KOPT-K1 (cell line): ENCODE results near the gene DGAT2.

Source experiments
- H3K27ac ChIP-seq: fragments of 200-600 bp; sonication (generic); 2 replicates; pipeline ENCODE4 v1.5.1; 2016; ENCODE audit warnings: antibody characterized with exemption, mild to moderate bottlenecking, low read depth, low read length; ENCODE audit not compliant: poor library complexity, severe bottlenecking
- H3K36me3 ChIP-seq: fragments of 200-600 bp; sonication (generic); 2 replicates; pipeline ENCODE4 v1.5.1; 2017; ENCODE audit warnings: antibody characterized with exemption, mild to moderate bottlenecking, low read length, moderate library complexity; ENCODE audit not compliant: insufficient read depth
- H3K9me3 ChIP-seq: fragments of 200-600 bp; sonication (generic); 2 replicates; pipeline ENCODE4 v1.5.1; 2017; ENCODE audit warnings: antibody characterized with exemption, low read length, mild to moderate bottlenecking; ENCODE audit not compliant: insufficient read depth, poor library complexity, severe bottlenecking

Gene DGAT2

DNA sequence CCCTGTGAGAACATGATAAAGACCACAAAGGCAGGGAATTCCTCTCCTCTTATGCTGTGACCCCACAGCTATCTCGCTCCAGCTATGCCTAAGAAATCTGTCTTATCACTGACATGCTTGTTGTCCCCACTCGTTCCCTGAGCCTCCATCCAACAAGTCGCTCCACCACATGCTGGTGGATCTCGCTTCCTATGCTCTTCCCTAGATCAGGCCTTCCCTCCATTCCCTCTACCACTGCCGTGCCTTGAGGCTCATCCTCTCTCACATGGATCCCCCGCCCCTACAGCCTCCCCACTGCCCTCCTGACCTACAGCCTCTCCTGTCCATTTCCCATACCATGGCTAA, 1.4 kb upstream of the DGAT2 start:
- Histone ChIP-seq H3K9me3 (no peaks in the 10 kb centered on the region), H3K27ac (no peak overlapping the region), H3K36me3 (no peaks in the 10 kb centered on the region)

DNA sequence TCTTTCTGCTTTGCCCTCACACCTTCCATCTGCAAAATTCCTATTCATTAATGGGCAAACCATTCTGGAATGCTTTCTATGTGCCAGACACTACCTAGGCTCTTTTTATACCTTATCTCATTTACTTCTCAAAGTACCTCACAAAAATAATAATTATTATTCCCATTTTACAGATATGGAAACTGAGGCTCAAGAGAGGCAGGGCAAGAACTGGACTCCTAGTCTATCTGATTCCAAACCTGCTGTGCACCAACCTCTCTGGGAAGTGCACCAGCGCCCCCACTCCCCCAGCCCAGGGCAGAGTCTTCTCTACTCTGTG, 826 bp upstream of the DGAT2 start:
- H3K36me3 ChIP-seq = no peaks in the 10 kb centered on the region
- peak overlapping the region; percentile 63 for H3K27ac ChIP-seq
- no peaks in the 10 kb centered on the region for H3K9me3 ChIP-seq

DNA sequence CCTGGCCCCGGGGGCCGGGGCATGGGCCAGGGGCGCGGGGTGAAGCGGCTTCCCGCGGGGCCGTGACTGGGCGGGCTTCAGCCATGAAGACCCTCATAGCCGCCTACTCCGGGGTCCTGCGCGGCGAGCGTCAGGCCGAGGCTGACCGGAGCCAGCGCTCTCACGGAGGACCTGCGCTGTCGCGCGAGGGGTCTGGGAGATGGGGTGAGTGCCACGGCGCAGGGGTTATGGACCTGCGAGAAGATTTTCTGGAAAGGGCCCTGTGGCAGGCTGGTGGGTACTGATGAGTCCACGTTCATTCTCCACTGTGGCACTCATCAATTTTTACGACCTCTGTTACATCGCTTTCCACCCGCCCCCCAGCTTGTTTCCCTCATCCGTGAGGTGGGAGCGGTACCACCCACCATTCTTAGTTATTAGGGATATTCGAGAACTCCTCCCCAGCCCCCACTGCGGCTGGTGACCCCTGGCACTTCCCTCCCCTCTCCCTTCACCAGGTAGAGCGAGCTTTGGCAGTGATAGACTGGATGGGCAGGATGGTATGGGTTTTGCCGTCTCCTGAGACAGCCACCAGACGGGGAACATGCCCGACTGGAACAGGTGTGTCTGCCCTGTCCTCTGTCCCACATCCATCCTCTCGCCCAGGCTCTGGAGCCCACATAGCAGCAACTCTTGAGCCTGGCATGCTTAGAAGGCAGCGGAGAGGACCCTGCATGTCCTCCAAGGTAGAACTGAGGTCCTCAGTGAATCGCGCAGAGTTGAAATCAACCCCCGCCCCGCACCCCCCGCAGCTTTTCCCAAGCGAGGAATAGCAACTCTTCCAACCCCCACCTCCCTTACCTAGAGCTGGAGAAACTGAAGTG, 562 bp downstream of the DGAT2 start:
- Histone ChIP-seq H3K9me3 (no peaks in the 10 kb centered on the region), H3K36me3 (no peaks in the 10 kb centered on the region), H3K27ac (peak overlapping the region; percentile 63)

DNA sequence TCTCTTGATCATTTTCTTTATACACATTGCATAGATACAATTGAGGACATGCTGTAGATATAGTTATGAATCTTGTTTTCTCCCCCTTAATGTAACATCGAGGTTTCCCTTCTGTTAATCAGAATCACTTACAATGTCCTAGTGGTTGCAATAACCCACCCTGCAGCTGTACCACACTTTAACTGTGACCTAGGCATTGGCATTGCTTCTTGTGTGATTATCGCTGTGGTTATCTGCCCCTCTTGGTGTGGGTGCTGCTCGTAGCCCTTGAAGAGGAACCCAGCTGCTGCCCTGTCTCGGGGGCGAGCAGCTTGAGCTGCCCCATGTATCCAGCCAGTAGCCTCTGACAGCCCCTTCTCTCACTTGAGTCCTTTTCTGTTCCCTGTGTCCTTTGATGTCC, 1.5 kb downstream of the DGAT2 start:
- Histone ChIP-seq H3K9me3 (no peaks in the 10 kb centered on the region), H3K27ac (no peak overlapping the region)

DNA sequence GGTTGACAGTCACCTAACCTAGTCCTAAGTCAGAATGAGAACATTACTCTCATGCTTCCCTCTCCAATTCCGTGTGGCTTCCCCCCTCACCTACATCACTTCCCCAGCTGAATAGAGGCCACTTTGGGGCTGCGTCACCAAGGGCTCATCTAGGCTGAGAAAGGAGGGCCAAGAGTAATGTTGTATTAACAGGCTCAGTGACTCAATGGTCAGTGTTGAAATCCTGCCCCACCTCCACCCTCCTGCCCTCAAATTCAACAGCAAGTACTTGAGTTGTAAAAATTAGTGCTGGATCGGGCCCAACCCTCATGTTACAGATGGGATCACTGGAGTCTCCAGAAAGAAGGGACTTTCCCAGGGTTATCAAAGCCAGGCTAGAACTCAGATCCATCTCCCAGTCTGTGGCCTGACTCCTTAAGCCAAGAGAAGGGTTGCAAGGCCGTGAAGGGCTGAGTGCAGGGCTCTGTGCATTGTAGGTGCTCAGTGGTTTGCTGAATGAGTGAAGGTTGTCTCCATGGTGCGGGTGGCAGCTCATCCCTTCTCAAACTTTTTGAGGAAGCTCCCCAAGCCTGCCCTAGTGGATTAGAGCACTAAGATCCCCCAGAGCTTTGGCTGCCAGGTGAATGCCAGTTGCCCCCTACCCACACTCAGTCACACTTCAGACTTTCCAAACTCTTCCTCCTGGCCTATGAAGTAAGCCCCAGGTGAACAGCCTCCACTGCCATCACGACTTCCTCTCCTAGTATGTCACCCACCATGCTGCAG, 3.2 kb downstream of the DGAT2 start:
- no peak overlapping the region for H3K27ac ChIP-seq
- H3K36me3 ChIP-seq = no peaks in the 10 kb centered on the region
- H3K9me3 ChIP-seq = no peaks in the 10 kb centered on the region

More for the DNA sequence above, 1.5 kb downstream of the DGAT2 start:
- no peaks in the 10 kb centered on the region for H3K36me3 ChIP-seq

DNA sequence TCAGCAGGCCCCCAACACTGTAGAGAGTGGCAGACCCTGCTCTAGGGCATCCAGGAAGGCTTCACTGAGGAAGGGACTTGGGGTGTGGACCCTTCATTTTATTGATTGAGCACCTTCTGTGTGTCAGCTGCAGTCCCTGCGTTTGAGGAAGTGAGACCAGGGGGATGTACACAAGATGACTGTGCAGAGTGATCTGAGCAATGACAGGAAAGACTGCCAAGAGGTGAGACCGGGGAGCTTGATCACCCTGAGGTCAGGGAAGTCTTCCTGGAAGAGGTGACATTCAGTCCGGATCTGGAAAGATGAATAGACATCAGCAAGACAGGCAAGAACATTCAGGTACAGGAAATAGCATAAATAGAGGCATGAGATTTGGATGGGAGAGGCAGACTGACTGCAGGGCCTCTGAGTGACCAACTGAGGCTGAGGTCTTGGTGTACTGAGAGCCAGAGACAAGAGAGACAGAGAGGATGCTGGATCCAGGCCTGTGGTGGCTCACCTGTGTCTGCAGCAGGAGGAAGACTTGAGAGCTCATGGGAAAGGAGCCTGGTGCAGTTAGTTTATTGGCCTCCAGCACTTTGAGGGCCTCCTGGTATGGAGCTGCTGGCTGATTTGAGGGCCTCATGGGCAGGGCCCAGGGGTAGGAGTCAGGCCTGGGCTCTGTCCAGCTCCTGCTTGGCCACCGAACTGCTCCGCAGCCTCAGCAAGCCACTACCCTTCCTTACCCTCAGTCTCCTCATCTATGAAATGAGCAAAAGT, 5.2 kb downstream of the DGAT2 start:
- no peak overlapping the region for H3K27ac ChIP-seq
- H3K36me3 ChIP-seq = no peaks in the 10 kb centered on the region
- H3K9me3 ChIP-seq = no peaks in the 10 kb centered on the region

DNA sequence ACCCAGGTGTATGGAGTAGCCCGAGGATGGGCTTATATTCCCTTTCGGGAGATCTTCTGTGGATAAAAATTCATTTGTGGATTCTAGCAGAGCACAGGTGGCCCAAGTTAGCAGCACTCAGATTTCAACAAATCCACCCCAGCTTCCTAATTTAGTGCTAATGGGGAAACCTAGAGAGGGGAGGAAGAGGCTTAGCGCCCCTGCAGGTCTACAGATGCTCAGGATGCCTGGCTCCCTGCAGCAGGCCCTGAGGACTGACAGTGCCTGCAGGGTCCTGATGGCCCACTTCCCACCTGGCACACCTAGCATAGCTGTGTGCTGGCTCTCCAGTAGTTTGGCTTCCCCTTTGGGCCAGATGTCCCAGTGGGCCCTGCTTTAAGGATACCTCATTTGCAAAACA, 6.5 kb downstream of the DGAT2 start:
- no peak overlapping the region for H3K27ac ChIP-seq
- no peaks in the 10 kb centered on the region for H3K9me3 ChIP-seq
- H3K36me3 ChIP-seq = no peaks in the 10 kb centered on the region

DNA sequence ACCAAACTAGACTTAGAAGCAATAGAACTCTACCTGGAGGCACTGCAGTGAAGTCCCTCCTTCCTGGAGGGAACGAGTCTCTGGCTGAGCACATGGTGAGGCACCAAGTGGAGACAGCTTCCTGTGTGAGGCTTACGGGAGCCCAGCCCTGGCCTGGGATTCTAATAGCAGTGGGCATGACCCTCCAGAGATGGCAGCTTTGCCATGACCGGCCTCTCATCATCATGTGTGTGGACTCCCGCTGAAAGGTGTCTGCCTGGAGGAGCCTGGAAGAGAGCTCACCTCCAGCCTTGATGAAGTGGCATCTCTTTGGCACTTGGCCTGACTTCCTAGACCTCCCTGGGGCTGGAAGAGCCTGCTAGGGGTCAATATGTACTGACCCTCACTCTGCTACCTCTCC, 8.0 kb downstream of the DGAT2 start:
- H3K27ac ChIP-seq = no peak overlapping the region
- no peaks in the 10 kb centered on the region for H3K9me3 ChIP-seq
- no peaks in the 10 kb centered on the region for H3K36me3 ChIP-seq

DNA sequence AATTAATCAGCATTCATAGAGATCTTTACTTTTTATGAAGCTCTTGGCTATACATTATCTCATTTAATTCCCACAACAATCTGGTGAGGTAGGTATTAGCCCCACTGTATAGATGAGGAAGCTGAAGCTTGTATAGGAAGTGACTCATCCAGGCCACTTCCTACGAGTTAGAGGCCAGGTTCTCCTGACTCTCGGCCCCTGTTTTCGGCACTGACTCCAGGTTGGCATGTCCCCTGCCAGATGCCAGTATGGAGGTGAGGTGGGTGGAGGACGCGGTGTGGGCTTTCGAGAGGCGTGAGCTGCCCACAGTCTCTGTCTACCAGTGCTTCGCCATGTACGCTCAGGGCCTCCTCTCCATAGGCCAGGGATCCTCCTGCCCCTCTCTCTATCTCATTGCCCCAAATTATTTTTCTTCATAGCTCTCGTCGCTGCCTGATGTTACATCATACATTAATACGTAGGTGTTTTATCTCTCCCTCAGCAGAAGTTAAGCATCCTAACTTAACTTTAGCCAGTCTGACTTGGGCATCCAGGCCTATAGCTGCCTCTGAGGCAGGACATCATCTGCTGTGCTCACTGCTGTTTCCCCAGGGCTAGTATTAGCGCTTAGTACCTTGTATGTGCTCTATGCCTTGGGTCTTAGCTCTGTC, 9.0 kb downstream of the DGAT2 start:
- Histone ChIP-seq H3K27ac (no peak overlapping the region), H3K9me3 (no peaks in the 10 kb centered on the region), H3K36me3 (no peaks in the 10 kb centered on the region)

DNA sequence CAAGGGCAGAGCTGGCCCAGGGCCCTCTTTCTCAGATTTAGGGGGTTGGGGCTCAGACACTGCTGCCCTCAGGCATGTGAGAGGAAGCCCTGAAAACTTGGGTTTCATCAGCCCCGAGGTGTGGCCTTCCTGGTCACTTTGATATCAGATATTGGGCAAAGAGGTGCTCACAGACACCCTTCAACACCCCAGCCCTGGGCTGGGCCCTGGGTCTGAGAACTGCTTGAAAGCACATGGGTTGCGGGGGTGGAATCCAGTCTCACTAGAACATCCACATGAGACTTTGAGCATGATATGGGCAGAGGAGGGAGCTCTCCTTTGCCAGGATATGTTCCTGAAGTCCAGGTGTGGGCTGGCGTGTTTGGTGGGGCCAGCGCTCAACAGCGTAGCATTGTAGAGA, 10.4 kb downstream of the DGAT2 start:
- no peaks in the 10 kb centered on the region for H3K36me3 ChIP-seq
- no peaks in the 10 kb centered on the region for H3K9me3 ChIP-seq
- no peak overlapping the region for H3K27ac ChIP-seq

DNA sequence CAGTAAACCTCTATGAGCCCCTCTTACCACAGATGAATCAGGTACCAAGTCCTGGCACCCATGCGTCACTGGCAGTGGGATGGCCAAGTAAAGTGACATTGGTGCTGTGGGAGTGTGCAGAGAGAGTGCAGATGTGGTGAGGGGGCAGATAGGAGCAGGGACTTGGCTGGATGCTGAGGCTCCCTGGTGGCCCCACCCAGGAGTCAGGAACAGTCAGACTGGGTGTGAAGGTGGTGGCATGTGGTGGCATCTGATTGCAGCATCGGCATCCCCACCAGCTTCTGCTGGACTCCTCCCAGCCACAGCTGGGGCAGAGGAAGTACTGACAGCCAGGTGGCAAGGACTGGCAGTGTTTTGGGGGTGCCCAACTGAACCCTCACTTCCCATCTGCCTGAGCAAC, 11.4 kb downstream of the DGAT2 start:
- no peak overlapping the region for H3K27ac ChIP-seq
- H3K9me3 ChIP-seq = no peaks in the 10 kb centered on the region
- no peaks in the 10 kb centered on the region for H3K36me3 ChIP-seq

DNA sequence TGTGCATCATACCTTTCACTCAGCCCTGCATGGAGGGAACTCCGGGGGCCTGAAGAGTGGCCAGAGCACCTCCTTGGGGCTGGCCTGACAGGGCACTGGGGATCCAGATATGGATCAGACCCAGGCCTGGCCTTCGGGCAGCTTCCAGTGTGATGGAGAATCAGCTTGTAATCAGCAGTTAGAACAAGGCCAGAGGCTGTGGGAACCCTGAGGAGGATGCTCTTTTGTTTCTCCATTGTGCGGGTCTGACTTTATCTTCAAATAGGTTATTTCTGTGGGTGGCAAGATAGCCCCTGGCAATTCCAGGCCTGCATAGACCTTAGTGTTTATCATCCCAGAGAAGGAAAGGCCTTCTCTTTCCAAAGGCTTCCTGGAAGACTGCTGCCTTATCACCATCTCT, 12.3 kb downstream of the DGAT2 start:
- Histone ChIP-seq H3K27ac (no peak overlapping the region), H3K9me3 (no peaks in the 10 kb centered on the region), H3K36me3 (no peaks in the 10 kb centered on the region)

DNA sequence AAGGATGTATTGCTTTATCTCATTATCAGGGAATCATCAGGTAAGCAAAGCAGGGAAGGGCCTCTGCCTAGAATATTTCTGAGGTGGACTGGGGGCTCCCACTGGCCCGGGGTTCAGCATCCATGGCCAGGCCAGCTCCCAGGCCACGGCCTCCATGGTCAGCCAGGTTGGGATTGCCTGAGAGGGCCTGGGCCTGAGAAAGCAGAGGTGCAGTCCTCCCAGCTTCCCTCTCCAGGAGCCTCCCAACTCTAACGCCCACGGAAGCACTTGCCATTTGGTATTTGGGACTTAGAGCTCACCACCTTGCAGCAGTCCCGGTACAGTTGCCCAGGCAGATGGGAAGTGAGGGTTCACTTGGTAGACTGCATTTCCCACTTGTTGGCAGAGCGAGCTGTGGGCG, 12.7 kb downstream of the DGAT2 start:
- H3K27ac ChIP-seq = no peak overlapping the region
- no peaks in the 10 kb centered on the region for H3K36me3 ChIP-seq
- H3K9me3 ChIP-seq = no peaks in the 10 kb centered on the region

DNA sequence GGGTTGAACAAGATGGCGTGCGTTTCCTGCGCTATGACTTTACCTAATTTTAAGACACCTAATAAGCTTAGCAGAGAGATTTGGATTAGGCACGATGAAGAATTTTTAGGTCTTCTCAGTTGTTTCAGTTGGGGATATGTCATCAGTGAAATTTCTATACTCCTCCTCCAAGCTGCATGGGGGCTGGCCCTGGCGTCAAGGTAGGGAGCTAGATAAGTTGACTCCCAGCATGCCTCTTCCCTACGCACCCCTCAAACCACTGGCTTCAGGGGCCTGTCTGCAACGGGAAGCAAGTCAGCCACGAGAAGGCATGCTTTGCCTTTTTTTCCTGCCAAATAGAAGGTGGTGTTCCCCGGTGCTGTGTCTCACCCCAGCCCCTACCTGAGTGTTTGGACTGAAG, 13.3 kb downstream of the DGAT2 start:
- Histone ChIP-seq H3K27ac (no peak overlapping the region), H3K9me3 (no peaks in the 10 kb centered on the region), H3K36me3 (no peaks in the 10 kb centered on the region)
